HG02759 (cell line): Measurements from ENCODE around the gene COX15.
"Not testable (repeated sequence)": the region's sequence is repeated elsewhere in the genome, so short reads cannot be mapped to it uniquely, and the experiment has no call there.

ENCODE experiments used
- ATAC-seq: cut with Tn5 transposase; IDR thresholded peaks from one replicate; pipeline ENCODE4 v1.9.1; 2021; ENCODE audit warnings: mild to moderate bottlenecking, moderate library complexity; ENCODE audit not compliant: unreplicated experiment

COX15 gene

GRCh38 chr10:99732033-99732842 is at the start of gene COX15, which contains the start of gene CUTC:
Gene COX15 (minus strand): TSS chr10:99732127. CDS start chr10:99732049, 78 bp downstream.
Gene CUTC (plus strand): TSS chr10:99732234. CDS start chr10:99732349, 115 bp downstream.
- peak; percentile 92 for ATAC-seq

- ATAC-seq: no peak
Observed at GRCh38 chr10:99779335-99779734, 47.4 kb upstream of the COX15 start.

DNA sequence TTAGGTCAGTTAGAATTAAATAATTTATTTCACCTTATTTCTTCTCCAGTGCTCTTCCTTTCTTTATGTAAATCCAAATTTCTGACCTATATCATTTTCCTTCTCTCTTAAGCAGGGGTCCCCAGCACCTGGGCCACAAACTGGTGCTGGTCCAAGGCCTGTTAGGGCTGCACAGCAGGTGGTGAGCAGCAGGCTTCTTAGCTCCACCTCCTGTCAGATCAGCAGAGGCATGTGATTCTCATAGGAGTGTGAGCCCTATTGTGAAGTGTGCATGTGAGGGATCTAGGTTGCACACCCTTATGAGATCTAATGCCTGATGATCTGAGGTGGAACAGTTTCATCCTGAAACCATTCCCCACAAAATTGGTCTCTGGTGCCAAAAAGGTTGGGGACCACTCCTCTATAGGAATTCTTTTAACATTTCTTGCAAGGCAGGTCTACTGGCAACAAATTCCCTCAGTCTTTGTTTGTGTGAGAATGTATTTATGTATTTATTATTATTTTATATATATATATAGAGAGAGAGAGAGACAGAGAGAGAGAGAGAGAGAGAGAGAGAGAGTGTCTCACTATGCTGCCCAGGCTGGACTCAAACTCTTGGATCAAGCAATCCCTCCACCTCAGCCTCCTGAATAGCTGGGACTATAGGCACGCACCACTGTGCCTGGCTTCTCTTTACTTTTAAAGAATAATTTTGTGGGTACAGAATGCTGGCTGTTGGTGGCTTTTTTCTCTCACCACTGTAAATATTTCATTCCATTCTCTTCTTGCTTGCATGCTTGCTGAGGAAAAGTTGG is 46.2 kb upstream of the COX15 start:
- ATAC-seq: no peak

DNA sequence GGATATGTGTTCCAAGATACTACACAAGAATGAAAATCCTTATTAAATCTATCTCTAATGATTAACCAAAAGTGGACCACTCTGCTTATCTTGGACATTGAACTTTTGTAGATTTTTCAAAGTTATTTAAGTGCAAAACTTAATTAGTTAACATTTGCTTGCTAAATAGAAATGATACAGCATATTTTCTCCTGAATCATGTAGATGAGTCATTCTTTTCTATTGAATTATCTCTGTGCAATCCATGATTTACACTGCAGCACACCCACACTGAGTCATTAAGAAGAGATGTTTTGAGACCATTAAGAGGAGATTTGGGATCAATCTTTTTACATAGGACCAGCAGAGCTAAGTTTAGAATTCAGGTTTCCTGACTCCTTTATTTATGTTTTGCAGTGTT is 43.9 kb upstream of the COX15 start:
- no peak for ATAC-seq

DNA sequence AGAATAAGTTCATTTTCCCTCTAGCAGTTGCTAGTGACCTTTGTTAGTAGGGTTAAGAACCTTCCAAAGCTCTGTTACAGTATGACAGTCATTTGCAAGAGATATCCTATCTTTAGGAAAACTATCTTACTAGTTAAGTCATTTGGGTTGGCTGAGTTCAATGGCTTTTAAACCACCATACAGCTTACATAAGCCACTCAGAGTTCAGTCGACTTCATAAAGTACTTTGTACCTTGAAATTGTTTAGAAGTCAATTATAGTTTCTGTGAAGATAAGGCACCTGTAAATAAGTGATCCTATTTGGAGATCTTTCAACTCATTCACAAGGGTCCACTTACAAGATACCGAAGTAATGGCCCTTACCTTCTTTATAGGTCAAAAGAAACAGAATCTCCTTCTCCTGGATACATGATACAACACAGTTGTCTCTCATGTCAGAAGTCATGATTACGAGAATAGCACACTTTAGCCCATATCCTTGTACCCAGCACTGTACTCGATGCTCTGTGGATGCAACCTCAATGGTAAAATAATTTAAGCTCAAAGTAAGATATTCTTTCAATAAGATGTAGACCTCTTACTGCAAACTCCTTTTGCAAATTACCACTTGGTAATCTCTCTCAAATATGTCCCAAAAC is 38.6 kb upstream of the COX15 start:
- ATAC-seq: no peak

DNA sequence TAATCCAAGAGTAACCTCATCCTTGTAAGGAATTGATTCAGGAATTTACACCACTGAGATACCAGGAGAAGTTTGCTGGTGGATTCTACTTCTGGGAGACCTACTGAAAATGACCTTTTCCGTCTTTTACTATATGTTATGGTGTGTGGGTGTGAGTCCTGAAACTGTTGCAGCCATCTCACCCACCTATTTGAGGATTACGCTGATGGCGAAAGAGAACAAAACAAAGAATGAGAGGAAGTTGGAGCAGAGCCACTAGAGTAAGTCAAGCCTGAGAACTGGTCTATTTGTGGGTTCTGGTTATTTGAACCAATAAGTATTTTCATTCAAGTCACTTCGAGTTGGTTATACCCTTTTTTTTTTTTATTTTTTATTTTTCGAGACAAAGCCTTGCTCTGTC is 37.8 kb upstream of the COX15 start:
- ATAC-seq: no peak

GRCh38 chr10:99768556-99768955 is 36.6 kb upstream of the COX15 start:
- no peak for ATAC-seq

- ATAC-seq: no peak
Observed at GRCh38 chr10:99767901-99768300, 36.0 kb upstream of the COX15 start.

- no peak for ATAC-seq
Observed at GRCh38 chr10:99766302-99766681, 34.4 kb upstream of the COX15 start.

GRCh38 chr10:99765672-99766301 is 33.9 kb upstream of the COX15 start:
- no peak for ATAC-seq

GRCh38 chr10:99761365-99761764 is 29.4 kb upstream of the COX15 start:
- no peak for ATAC-seq

DNA sequence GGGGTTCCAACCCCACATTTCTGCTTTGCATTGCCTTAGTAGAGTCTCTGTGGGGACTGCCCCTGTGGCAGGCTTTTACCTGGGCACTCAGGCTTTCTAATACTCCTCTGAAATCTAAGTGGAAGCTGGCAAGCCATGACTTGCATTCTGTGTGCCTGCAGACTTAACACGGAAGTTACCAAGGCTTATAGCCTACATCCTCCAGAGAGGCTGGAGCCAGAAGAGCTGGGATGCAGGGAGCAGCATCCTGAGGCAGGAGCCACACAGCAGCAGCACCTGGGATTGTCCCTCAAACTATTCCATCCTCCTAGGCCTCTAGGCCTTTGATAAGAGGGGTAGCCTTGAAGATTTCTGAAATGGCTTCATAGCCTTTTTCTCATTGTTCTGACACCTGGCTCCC is 28.4 kb upstream of the COX15 start:
- no peak for ATAC-seq

DNA sequence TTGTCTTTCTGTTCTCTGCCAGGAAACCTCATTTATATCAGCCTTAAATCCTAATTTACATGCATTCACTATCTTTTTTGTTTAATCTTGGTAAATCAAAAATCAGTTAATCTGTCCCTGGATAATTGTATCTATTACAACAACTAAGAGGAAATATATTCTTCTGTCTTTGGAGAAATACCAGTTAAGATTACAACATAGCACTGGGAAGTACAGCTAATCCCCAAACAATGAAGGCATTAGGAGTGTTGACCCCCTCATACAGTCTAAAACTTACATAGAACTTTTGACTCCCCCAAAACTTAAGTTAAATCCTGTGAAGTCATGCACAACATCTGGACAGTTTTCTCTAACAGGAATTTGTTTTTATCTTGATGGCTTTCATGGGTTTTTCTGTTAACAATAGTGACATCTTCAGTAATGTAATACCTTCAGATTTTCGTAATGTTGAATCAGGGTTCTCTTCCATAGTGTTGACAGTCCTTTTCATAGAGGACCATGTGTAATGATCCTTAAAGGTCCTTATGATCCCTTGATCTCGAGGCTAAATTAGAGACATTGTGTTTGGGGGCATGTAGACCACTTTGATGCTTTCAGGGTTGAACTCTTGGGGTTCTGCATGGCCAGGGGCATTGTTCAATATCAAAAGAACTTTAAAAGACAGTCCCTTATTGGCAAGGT is 26.4 kb upstream of the COX15 start:
- no peak for ATAC-seq

GRCh38 chr10:99756159-99756558 is 24.2 kb upstream of the COX15 start:
- ATAC-seq: no peak

- no peak for ATAC-seq
Observed at GRCh38 chr10:99754670-99755069, 22.7 kb upstream of the COX15 start.

DNA sequence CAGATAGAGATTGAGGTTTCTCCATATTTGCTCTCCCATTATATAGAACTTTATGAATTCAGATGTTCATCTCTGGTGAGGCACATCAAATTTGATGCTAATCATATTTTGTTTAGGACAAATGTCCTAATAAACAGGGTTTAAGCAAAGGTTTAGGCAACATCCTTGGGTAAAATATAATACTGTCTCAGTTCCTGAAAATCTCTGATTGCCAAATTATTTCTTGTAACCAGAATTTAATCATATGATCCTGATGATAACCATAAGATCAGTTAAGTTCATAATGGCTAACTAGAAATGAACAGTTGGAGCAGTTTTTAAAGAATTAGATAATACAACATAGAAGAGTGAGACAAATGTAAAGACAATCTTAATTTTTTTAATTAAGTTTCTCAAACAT is 18.7 kb upstream of the COX15 start:
- no peak for ATAC-seq

DNA sequence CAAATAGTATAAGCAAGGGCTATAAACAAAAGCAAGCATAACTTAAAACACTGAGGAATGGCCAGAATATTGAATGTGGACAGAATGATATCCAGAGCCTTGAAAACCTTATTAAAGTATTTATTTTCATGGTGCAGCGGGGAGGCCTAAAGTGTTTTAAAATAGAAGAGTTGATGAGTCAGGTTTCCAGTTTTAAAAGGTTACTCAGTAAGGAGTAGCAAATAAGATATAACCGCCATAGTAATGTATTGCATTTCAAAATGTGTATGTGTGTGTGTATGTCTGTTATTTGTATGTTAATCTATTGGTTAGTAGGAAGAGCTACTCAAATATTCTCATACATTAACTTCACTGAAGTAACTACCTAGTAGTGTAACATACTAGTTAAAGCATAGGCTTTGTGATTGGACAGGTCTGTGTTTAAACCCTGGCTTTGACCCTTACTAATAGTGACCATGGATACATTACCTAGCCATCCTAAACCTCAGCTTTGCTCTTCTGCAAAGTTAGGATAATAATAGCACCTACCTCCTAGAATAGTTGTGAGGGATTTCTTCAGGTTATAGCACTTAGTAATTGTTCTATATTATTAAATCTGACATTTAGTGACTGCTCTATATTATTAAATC is 17.0 kb upstream of the COX15 start:
- no peak for ATAC-seq

DNA sequence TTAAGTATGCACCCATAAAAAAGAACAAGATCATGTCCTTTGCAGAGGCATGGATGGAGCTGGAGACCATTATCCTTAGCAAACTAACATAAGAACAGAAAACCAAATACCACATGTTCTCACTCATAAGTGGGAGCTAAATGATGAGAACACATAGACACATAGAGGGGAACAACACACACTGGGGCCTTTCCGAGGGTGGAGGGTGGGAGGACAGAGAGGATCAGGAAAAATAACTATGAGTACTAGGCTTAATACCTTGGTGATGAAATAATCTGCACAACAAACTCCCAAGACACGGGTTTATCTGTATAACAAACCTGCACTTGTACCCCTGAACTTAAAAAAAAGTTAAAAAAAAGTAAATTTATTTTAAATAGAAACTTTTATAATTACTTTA is 14.2 kb upstream of the COX15 start:
- ATAC-seq: not testable (repeated sequence)

- ATAC-seq: no peak
Observed at GRCh38 chr10:99743841-99744240, 11.9 kb upstream of the COX15 start.

- ATAC-seq: no peak
Observed at GRCh38 chr10:99742701-99743100, 10.8 kb upstream of the COX15 start.
